B cell (primary cell): ENCODE results near the gene CHRNA1. TPM values are rescaled to one million over a fixed set of nuclear protein-coding genes. Genes with fewer than 3 reads are reported as not detected.

Experiments
- ATAC-seq: fragments of 200-7000 bp; cut with Tn5 transposase; one replicate; pipeline ENCODE4 v1.10.0; 2021; ENCODE audit warnings: low read depth, mild to moderate bottlenecking, moderate number of reproducible peaks, moderate library complexity
- CTCF ChIA-PET: fragments of 350-600 bp; sonication (Branson Sonifier 250); formaldehyde crosslinking; loops from one replicate; lab custom pipeline; 2021; ENCODE audit warnings: antibody characterized with exemption, inconsistent platforms; lab: Charles Lee
- POLR2A ChIA-PET: fragments of 350-600 bp; sonication (Branson Sonifier 250); formaldehyde crosslinking; loops from one replicate; lab custom pipeline; 2021; ENCODE audit warnings: antibody characterized with exemption; lab: Charles Lee
- DNase-seq: peaks from one replicate; pipeline ENCODE4 v3.0.0; 2013
- H2AFZ ChIP-seq: 2 replicates; pipeline ENCODE4 v1.6.1; 2012; ENCODE audit warnings: mild to moderate bottlenecking, low read depth, low read length; ENCODE audit not compliant: insufficient read depth, poor library complexity, severe bottlenecking
- H3K27ac ChIP-seq, 2 donors: 1 replicate in 1 of 2; 2 replicates in 1 of 2; pipeline ENCODE4 v1.5.1; 2012 to 2013; ENCODE audit warnings: low read length in 2 of 2, mild to moderate bottlenecking in 2 of 2, moderate library complexity in 1 of 2
- H3K27me3 ChIP-seq, 4 experiments: fragments of 200-600 bp in 1 of 4; sonication (generic) in 1 of 4; replicated peaks in 1 of 4; 1 replicate in 2 of 4; 2 replicates in 2 of 4; pipeline versions ENCODE4 v1.6.1 to v1.7.0; 2013 to 2016; ENCODE audit warnings: low read length in 3 of 4, mild to moderate bottlenecking in 2 of 4, mixed read lengths in 1 of 4, moderate library complexity in 1 of 4; ENCODE audit not compliant: insufficient read depth in 4 of 4, control insufficient read depth in 3 of 4; ENCODE audit errors: control extremely low read depth in 1 of 4
- H3K36me3 ChIP-seq, 2 experiments: replicated peaks in 1 of 2; 1 replicate in 1 of 2; 2 replicates in 1 of 2; pipeline versions ENCODE4 v1.6.1 to v1.7.1; 2013; ENCODE audit warnings: low read length in 1 of 2; ENCODE audit not compliant: insufficient read depth in 2 of 2, control insufficient read depth in 1 of 2; ENCODE audit errors: control extremely low read depth in 1 of 2, extremely low read depth in 1 of 2
- H3K4me1 ChIP-seq, 2 donors: fragments of 200-600 bp in 1 of 2; sonication (generic) in 1 of 2; 1 replicate in 1 of 2; 2 replicates in 1 of 2; pipeline versions ENCODE4 v1.5.1 to v1.6.1; 2013 to 2017; ENCODE audit warnings: low read length in 2 of 2; ENCODE audit not compliant: control insufficient read depth in 2 of 2, insufficient read depth in 2 of 2
- H3K4me2 ChIP-seq: replicated peaks from 2 replicates; pipeline ENCODE3; 2012; ENCODE audit warnings: mild to moderate bottlenecking, low read depth, low read length; ENCODE audit not compliant: poor library complexity, severe bottlenecking
- H3K4me3 ChIP-seq, 5 experiments: fragments of 200-600 bp in 1 of 5; sonication (generic) in 1 of 5; 1 replicate in 3 of 5; 2 replicates in 2 of 5; pipeline versions ENCODE4 v1.5.1 to v1.7.0; 2011 to 2016; ENCODE audit warnings: low read length in 4 of 5, mild to moderate bottlenecking in 4 of 5, low read depth in 2 of 5, control low read depth in 1 of 5, moderate library complexity in 1 of 5; ENCODE audit not compliant: insufficient read depth in 1 of 5; ENCODE audit errors: control extremely low read depth in 1 of 5, extremely low read depth in 1 of 5
- H3K79me2 ChIP-seq: fragments of 200-600 bp; sonication (generic); one replicate; pipeline ENCODE4 v1.6.0; 2016; ENCODE audit warnings: low read length; ENCODE audit not compliant: control insufficient read depth, insufficient read depth
- H3K9ac ChIP-seq: fragments of 200-600 bp; sonication (generic); 2 replicates; pipeline ENCODE4 v1.6.1; 2017; ENCODE audit warnings: mild to moderate bottlenecking, low read length, moderate library complexity
- H3K9me3 ChIP-seq, 3 donors: one replicate each; pipeline versions ENCODE4 v1.6.1 to v1.7.1; 2013; ENCODE audit warnings: low read length in 2 of 3; ENCODE audit not compliant: control insufficient read depth in 2 of 3, insufficient read depth in 1 of 3; ENCODE audit errors: control extremely low read depth in 1 of 3
- H4K20me1 ChIP-seq: 2 replicates; pipeline ENCODE4 v1.6.0; 2012; ENCODE audit warnings: mild to moderate bottlenecking, low read length; ENCODE audit not compliant: insufficient read depth, control insufficient read depth, poor library complexity, severe bottlenecking
- H3K27ac Mint-ChIP-seq: one replicate; pipeline ENCODE4 v1.8.0; 2021; ENCODE audit warnings: mixed read lengths
- H3K27me3 Mint-ChIP-seq: one replicate; pipeline ENCODE4 v1.8.0; 2021; ENCODE audit warnings: mixed read lengths
- H3K4me1 Mint-ChIP-seq: one replicate; pipeline ENCODE4 v1.8.0; 2021; ENCODE audit warnings: mixed read lengths
- H3K4me3 Mint-ChIP-seq: one replicate; pipeline ENCODE4 v1.8.0; 2021; ENCODE audit warnings: mixed read lengths
- H3K9me3 Mint-ChIP-seq: one replicate; pipeline ENCODE4 v1.8.0; 2022; ENCODE audit warnings: mixed read lengths; ENCODE audit not compliant: insufficient read depth
- CTCF ChIP-seq: fragments of 200-600 bp; IDR thresholded peaks from one replicate; pipeline ENCODE4 v1.8.0; 2022; ENCODE audit warnings: antibody characterized with exemption, mild to moderate bottlenecking
- EZH2 ChIP-seq: IDR thresholded peaks from 2 replicates; pipeline ENCODE4 v1.6.1; 2012; ENCODE audit warnings: borderline replicate concordance, low read depth, mild to moderate bottlenecking, moderate library complexity, low read length; ENCODE audit not compliant: insufficient read depth, poor library complexity, severe bottlenecking
- WGBS: methylation state at CpG from one replicate; pipeline ENCODE4 v1.1.5; 2013; ENCODE audit warnings: missing lambda C conversion rate; ENCODE audit not compliant: insufficient coverage; 5-methylcytosine and 5-hydroxymethylcytosine counted together
- intact Hi-C: fragments of 100-400 bp; cut with micrococcal nuclease; formaldehyde crosslinking; loops from one replicate; pipeline ENCODE4 v1.10.0; 2022
- polyA plus RNA-seq: library from polyadenylated mRNA; depleted of rRNA; stranded (reverse); fragments of >200 nt; gene quantifications from 2 replicates; pipeline ENCODE4 v1.2.3, GENCODE V29; 2012
- total RNA-seq, 2 donors: library from RNA; stranded (reverse); fragments of 120-200 nt in 1 of 2; gene quantifications; 1 replicate in 1 of 2; 2 replicates in 1 of 2; pipeline versions ENCODE4 v1.2.3 to v1.2.4, GENCODE V29; 2013 to 2022

CHRNA1 gene
- total and polyA plus RNA-seq, 2 donors (not counting 1 experiment from before 2014, with no cell fraction given) = 0.20 to 0.22 TPM

DNA sequence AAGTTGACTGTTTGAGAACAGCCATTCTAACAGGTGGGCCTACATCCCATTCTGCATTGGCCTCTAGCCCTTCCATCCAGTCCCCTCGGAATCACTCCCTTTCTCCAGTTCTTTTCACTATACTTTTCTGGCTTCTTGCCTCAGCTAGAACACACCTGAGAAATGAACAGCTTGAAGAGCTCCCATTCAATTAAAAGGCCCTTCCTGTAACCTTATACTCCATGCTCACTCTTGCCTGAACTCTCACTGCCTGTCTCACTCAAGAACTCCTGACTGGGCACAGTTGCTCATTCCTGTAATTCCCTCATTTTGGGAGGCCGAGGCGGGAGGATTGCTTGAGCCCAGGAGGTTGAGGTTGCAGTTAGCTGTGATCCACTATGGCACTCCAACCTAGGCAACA lies 23.6 kb downstream of the CHRNA1 start:
- H3K4me1 Mint-ChIP-seq = no peaks in the 10 kb centered on the region
- no peak for ATAC-seq
- Histone ChIP-seq H3K4me1 (no peaks in the 10 kb centered on the region), H3K79me2 (no peaks in the 10 kb centered on the region), H3K9ac (no peak overlapping the region), H2AFZ (no peak overlapping the region), H3K4me3 (no peak overlapping the region), H3K27me3 (peaks cover 0 to 4% (median 0%) of the 10 kb centered on the region in 4 experiments), H3K27ac (no peak overlapping the region), H3K9me3 (no peaks in the 10 kb centered on the region), H4K20me1 (no peaks in the 10 kb centered on the region), H3K36me3 (no peaks in the 10 kb centered on the region), H3K4me2 (no peak overlapping the region)
- H3K9me3 Mint-ChIP-seq = no peaks in the 10 kb centered on the region
- 95% methylated on average over 3 of the region's 3 CpGs for WGBS
- DNase-seq = no peak
- TF ChIP-seq EZH2 (no peak), CTCF (no peak)
- POLR2A ChIA-PET = no interaction called here
- H3K27ac Mint-ChIP-seq = no peak overlapping the region
- intact Hi-C loops = no loop called here
- peaks cover 25% of the 10 kb centered on the region for H3K27me3 Mint-ChIP-seq
- no peak overlapping the region for H3K4me3 Mint-ChIP-seq
- CTCF ChIA-PET = interaction anchor here (1.1 kb wide), 2 partner anchors 9 to 40 kb away, joined by 3 to 4 read pairs; no protein-coding TSS in a partner anchor

- Histone ChIP-seq H3K4me1 (no peaks in the 10 kb centered on the region), H3K9me3 (peaks cover 0 to 1% (median 0%) of the 10 kb centered on the region in 3 donors), H3K36me3 (no peaks in the 10 kb centered on the region), H2AFZ (no peak overlapping the region), H3K27ac (no peak overlapping the region), H4K20me1 (no peaks in the 10 kb centered on the region), H3K79me2 (no peaks in the 10 kb centered on the region), H3K9ac (no peak overlapping the region), H3K27me3 (peaks cover 0 to 4% (median 0%) of the 10 kb centered on the region in 4 experiments), H3K4me2 (no peak overlapping the region), H3K4me3 (no peak overlapping the region)
- Mint-ChIP-seq H3K27ac (no peak overlapping the region), H3K27me3 (peaks cover 32% of the 10 kb centered on the region), H3K4me1 (no peaks in the 10 kb centered on the region), H3K9me3 (no peaks in the 10 kb centered on the region), H3K4me3 (no peak overlapping the region)
- no peak for TF ChIP-seq EZH2
- TF ChIP-seq CTCF = no peak
- WGBS = 13% methylated on average over 2 of the region's 4 CpGs
- intact Hi-C loops = no loop called here
- POLR2A ChIA-PET = no interaction called here
- CTCF ChIA-PET = interaction anchor here (1.1 kb wide), 1 partner anchor 10 kb away, joined by 6 read pairs; no protein-coding TSS in a partner anchor
- ATAC-seq (no peak), DNase-seq (no peak)
These were observed 25.4 kb downstream of the CHRNA1 start for GRCh38 chr2:174738841-174739240.
